Thyroid gland (tissue), 4 donors: ENCODE data around the gene SH2D6.
"Not testable (repeated sequence)": the region's sequence is repeated elsewhere in the genome, so short reads cannot be mapped to it uniquely, and the experiment has no call there.

Source experiments
- CTCF ChIP-seq, 6 experiments: fragments of 200-600 bp in 3 of 6; fragments of 450-650 bp in 3 of 6; sonication (generic) in 3 of 6; IDR thresholded peaks; one replicate each; pipeline ENCODE4 v1.5.1; 2016 to 2019; ENCODE audit warnings: antibody characterized with exemption in 6 of 6, mild to moderate bottlenecking in 2 of 6, inconsistent platforms in 1 of 6, moderate library complexity in 1 of 6
- POLR2A ChIP-seq, 2 donors: fragments of 450-650 bp; IDR thresholded peaks; one replicate each; pipeline ENCODE4 v1.6.1; 2017; ENCODE audit warnings: antibody characterized with exemption in 2 of 2, mild to moderate bottlenecking in 2 of 2, moderate library complexity in 1 of 2

- not testable (repeated sequence) for TF ChIP-seq POLR2A, CTCF (IDR thresholded peaks at IDR 0.05)
Observed at GRCh38 chr2:85383151-85383550, 35.4 kb upstream of the SH2D6 start.
